ENCODE data around the gene RAVER2.
"Not testable (repeated sequence)": the region's sequence is repeated elsewhere in the genome, so short reads cannot be mapped to it uniquely, and the experiment has no call there.

Gene RAVER2

GRCh38 chr1:64744492-64745180, at the start of gene RAVER2:
Gene RAVER2 (plus strand): TSS chr1:64745075. CDS start chr1:64745173, 98 bp downstream.
- H3K27ac ChIP-seq, result peak within 1 kb of the TSS; percentile 85 to 90
- TF ChIP-seq, protein P1, sequence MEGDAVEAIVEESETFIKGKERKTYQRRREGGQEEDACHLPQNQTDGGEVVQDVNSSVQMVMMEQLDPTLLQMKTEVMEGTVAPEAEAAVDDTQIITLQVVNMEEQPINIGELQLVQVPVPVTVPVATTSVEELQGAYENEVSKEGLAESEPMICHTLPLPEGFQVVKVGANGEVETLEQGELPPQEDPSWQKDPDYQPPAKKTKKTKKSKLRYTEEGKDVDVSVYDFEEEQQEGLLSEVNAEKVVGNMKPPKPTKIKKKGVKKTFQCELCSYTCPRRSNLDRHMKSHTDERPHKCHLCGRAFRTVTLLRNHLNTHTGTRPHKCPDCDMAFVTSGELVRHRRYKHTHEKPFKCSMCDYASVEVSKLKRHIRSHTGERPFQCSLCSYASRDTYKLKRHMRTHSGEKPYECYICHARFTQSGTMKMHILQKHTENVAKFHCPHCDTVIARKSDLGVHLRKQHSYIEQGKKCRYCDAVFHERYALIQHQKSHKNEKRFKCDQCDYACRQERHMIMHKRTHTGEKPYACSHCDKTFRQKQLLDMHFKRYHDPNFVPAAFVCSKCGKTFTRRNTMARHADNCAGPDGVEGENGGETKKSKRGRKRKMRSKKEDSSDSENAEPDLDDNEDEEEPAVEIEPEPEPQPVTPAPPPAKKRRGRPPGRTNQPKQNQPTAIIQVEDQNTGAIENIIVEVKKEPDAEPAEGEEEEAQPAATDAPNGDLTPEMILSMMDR (IDR thresholded peaks at IDR 0.05), result peak; percentile 35
- H3K4me3 ChIP-seq, result peak within 1 kb of the TSS; percentile 89
- peak; percentile 79 for DNase-seq (ENCODE audit: low spot score)

DNA sequence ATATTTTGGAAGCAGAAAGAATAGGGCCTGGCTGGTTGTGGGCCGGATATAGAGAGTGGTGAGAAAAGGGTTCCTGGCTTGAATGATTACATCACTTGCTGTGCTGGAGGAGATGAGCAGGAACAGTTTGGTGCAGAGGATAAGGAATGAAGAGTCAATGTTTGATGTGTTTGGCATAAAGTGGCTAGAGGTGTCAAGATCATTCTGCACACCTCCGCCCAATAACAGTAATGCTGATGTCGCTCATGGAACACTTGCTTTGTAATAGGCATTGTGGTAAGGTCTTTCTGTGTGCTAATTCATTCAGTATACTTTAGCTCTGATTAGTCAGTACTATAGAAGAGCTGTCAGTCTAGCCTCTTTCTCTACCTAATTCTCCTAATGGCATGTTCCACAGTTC, 48.0 kb upstream of the RAVER2 start:
- no peak overlapping the region for H3K4me3 ChIP-seq
- DNase-seq (ENCODE audit: low spot score), result no peak
- TF ChIP-seq, protein P1 (IDR thresholded peaks at IDR 0.05), result no peak
- H3K27ac ChIP-seq, result no peak overlapping the region

- Histone ChIP-seq H3K27ac (no peak overlapping the region), H3K4me3 (no peak overlapping the region)
- no peak for DNase-seq (ENCODE audit: low spot score)
- TF ChIP-seq, protein P1 (IDR thresholded peaks at IDR 0.05), result no peak
Observed at GRCh38 chr1:64699327-64699726, 45.5 kb upstream of the RAVER2 start.

DNA sequence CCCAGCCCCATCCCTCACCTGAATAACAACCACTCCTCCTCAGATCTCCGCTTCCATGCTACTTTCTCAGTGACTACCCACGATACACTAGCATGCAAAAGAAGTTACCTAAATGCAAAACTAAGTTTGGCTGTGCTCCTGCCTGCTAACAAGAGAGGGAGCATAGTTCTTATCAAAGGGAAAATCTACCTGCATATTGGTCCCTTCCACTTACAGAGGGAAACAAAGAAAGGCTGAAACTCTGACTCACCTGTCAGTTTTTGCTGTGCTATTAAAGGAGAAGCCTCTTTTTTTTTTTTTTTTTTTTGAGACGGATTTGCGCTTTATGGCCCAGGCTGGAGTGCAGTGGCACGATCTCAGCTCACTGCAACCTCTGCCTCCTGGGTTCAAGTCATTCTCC, 43.8 kb upstream of the RAVER2 start:
- no peak for DNase-seq (ENCODE audit: low spot score)
- TF ChIP-seq, protein P1 (IDR thresholded peaks at IDR 0.05), result no peak
- Histone ChIP-seq H3K4me3 (no peak overlapping the region), H3K27ac (no peak overlapping the region)

DNA sequence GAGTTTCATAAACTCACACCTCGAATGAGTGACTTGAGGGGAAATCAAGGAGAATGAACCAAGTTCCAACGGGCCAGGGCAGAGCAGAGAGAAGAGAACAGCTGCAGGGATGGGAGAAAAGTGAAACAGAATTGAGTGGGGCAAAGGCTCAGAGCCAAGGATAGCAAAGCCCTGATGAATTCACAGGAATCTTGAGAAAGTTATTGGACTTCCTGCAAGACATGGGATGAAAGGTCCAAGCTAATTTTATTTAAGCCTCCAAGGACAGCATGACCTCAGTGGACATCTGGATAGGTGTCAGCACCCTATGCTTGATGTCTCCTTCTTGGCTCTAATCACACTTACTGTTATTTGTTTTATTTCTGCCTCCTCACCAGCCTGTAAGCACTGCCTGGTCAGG, 43.0 kb upstream of the RAVER2 start:
- Histone ChIP-seq H3K27ac (no peak overlapping the region), H3K4me3 (no peak overlapping the region)
- TF ChIP-seq, protein P1 (IDR thresholded peaks at IDR 0.05), result no peak
- no peak for DNase-seq (ENCODE audit: low spot score)

GRCh38 chr1:64702670-64703069, 42.2 kb upstream of the RAVER2 start:
- H3K27ac ChIP-seq; DNase-seq (ENCODE audit: low spot score); H3K4me3 ChIP-seq: not testable (repeated sequence)

- no peak overlapping the region for H3K27ac ChIP-seq
- DNase-seq (ENCODE audit: low spot score), result no peak
- TF ChIP-seq, protein P1 (IDR thresholded peaks at IDR 0.05), result no peak
- H3K4me3 ChIP-seq, result no peak overlapping the region
Observed at GRCh38 chr1:64703600-64703999, 41.3 kb upstream of the RAVER2 start.

Measured in coronary artery (tissue), 2 donors.